Panc1 (cell line): ENCODE data around the gene DLGAP4.

Experiments used
- POLR2AphosphoS5 ChIP-seq: IDR thresholded peaks from 2 replicates; pipeline ENCODE4 v1.6.1; 2012; ENCODE audit warnings: mild to moderate bottlenecking, low read depth, low read length, moderate library complexity
- TF ChIP-seq, protein P1 (sequence below): fragments of 450-650 bp; IDR thresholded peaks from 2 replicates; pipeline ENCODE4 v1.5.1; 2017; ENCODE audit warnings: mild to moderate bottlenecking
- TF ChIP-seq, protein P2 (sequence below), 2 experiments: IDR thresholded peaks; 2 replicates each; pipeline ENCODE4 v1.6.1; 2011 to 2012; ENCODE audit warnings: low read depth in 2 of 2, control low read depth in 1 of 2, low read length in 1 of 2, mild to moderate bottlenecking in 1 of 2, moderate library complexity in 1 of 2; ENCODE audit not compliant: insufficient read depth in 1 of 2

DNA sequence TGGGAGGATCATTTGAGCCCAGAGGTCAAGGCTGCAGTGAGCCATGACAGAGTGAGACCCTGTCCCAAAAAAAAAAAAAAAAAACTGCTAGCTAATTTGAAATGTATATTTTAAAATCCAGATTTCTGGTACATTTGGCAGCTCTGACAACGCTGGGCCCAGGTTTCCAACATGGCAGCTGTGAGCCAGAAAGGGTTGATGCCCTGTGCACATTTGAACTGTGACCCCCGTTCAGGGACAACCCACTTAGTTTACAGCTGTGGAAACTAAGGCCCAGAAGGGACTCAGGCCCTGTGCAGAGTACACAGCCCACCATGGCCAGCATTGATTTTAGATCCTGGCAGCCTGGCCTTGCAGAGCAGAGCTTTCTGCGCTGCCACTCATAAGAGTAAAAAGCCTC is 179.1 kb downstream of the DLGAP4 start:
- TF ChIP-seq, protein P1, sequence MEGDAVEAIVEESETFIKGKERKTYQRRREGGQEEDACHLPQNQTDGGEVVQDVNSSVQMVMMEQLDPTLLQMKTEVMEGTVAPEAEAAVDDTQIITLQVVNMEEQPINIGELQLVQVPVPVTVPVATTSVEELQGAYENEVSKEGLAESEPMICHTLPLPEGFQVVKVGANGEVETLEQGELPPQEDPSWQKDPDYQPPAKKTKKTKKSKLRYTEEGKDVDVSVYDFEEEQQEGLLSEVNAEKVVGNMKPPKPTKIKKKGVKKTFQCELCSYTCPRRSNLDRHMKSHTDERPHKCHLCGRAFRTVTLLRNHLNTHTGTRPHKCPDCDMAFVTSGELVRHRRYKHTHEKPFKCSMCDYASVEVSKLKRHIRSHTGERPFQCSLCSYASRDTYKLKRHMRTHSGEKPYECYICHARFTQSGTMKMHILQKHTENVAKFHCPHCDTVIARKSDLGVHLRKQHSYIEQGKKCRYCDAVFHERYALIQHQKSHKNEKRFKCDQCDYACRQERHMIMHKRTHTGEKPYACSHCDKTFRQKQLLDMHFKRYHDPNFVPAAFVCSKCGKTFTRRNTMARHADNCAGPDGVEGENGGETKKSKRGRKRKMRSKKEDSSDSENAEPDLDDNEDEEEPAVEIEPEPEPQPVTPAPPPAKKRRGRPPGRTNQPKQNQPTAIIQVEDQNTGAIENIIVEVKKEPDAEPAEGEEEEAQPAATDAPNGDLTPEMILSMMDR: no peak
- no peak for TF ChIP-seq POLR2AphosphoS5
- TF ChIP-seq, protein P2, sequence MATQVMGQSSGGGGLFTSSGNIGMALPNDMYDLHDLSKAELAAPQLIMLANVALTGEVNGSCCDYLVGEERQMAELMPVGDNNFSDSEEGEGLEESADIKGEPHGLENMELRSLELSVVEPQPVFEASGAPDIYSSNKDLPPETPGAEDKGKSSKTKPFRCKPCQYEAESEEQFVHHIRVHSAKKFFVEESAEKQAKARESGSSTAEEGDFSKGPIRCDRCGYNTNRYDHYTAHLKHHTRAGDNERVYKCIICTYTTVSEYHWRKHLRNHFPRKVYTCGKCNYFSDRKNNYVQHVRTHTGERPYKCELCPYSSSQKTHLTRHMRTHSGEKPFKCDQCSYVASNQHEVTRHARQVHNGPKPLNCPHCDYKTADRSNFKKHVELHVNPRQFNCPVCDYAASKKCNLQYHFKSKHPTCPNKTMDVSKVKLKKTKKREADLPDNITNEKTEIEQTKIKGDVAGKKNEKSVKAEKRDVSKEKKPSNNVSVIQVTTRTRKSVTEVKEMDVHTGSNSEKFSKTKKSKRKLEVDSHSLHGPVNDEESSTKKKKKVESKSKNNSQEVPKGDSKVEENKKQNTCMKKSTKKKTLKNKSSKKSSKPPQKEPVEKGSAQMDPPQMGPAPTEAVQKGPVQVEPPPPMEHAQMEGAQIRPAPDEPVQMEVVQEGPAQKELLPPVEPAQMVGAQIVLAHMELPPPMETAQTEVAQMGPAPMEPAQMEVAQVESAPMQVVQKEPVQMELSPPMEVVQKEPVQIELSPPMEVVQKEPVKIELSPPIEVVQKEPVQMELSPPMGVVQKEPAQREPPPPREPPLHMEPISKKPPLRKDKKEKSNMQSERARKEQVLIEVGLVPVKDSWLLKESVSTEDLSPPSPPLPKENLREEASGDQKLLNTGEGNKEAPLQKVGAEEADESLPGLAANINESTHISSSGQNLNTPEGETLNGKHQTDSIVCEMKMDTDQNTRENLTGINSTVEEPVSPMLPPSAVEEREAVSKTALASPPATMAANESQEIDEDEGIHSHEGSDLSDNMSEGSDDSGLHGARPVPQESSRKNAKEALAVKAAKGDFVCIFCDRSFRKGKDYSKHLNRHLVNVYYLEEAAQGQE (IDR thresholded peaks at IDR 0.05; ENCODE audit: insufficient read depth in 1 of 2, low read depth in 2 of 2, low read length in 1 of 2): no peak
